Suprapubic skin (tissue), 4 donors: ENCODE results near the gene SPRR2A. TPM values are rescaled to one million over a fixed set of nuclear protein-coding genes. Genes with fewer than 3 reads are reported as not detected.

Source experiments
- DNase-seq, 2 donors: peaks; one replicate each; pipeline ENCODE4 v3.0.0-alpha.2; 2019; ENCODE audit warnings: low spot score in 2 of 2
- H3K27ac ChIP-seq: fragments of 200-600 bp; sonication (generic); one replicate; pipeline ENCODE4 v1.5.1; 2019
- H3K27me3 ChIP-seq: fragments of 200-600 bp; sonication (generic); one replicate; pipeline ENCODE4 v1.5.1; 2019
- H3K36me3 ChIP-seq: fragments of 200-600 bp; sonication (generic); one replicate; pipeline ENCODE4 v1.5.1; 2019
- H3K4me1 ChIP-seq: fragments of 200-600 bp; sonication (generic); one replicate; pipeline ENCODE4 v1.5.1; 2019
- H3K4me3 ChIP-seq: fragments of 200-600 bp; sonication (generic); one replicate; pipeline ENCODE4 v1.5.1; 2019; ENCODE audit warnings: mild to moderate bottlenecking
- H3K9me3 ChIP-seq: fragments of 200-600 bp; sonication (generic); one replicate; pipeline ENCODE4 v1.5.1; 2019
- EP300 ChIP-seq: sonication (generic); formaldehyde crosslinking; IDR thresholded peaks from one replicate; pipeline ENCODE4 v1.6.1; 2017; ENCODE audit warnings: antibody characterized with exemption
- POLR2A ChIP-seq, 2 donors: fragments of 450-650 bp; IDR thresholded peaks; one replicate each; pipeline ENCODE4 v1.6.1; 2017; ENCODE audit warnings: antibody characterized with exemption in 2 of 2, mild to moderate bottlenecking in 2 of 2, moderate library complexity in 2 of 2
- POLR2AphosphoS5 ChIP-seq, 3 donors: sonication (generic); formaldehyde crosslinking; IDR thresholded peaks; one replicate each; pipeline ENCODE4 v1.6.1; 2017; ENCODE audit warnings: antibody characterized with exemption in 3 of 3
- WGBS: methylation state at CpG from one replicate; pipeline ENCODE4 v1.1.5; 2018; 5-methylcytosine and 5-hydroxymethylcytosine counted together
- total RNA-seq, 4 donors: library from RNA; depleted of rRNA; stranded (reverse); fragments of >200 nt; gene quantifications; one replicate each; pipeline ENCODE4 v1.1.0, GENCODE V29; 2016
- TF ChIP-seq, protein P1 (sequence below), 2 donors: fragments of 200-600 bp in 1 of 2; fragments of 450-650 bp in 1 of 2; sonication (generic) in 1 of 2; IDR thresholded peaks; one replicate each; pipeline ENCODE4 v1.5.1; 2016 to 2019; ENCODE audit warnings: antibody characterized with exemption in 2 of 2, mild to moderate bottlenecking in 1 of 2, moderate library complexity in 1 of 2

The SPRR2A gene
- total RNA-seq, 4 donors from 2014 or later: not detected

- no peaks in the 10 kb centered on the region for H3K27me3 ChIP-seq
- H3K36me3 ChIP-seq: no peaks in the 10 kb centered on the region
- DNase-seq: no peak
- H3K9me3 ChIP-seq: no peaks in the 10 kb centered on the region
- H3K27ac ChIP-seq: no peak overlapping the region
- TF ChIP-seq POLR2A (IDR thresholded peaks at IDR 0.05) (no peak), POLR2AphosphoS5 (IDR thresholded peaks at IDR 0.05) (no peak), EP300 (no peak)
- TF ChIP-seq, protein P1, sequence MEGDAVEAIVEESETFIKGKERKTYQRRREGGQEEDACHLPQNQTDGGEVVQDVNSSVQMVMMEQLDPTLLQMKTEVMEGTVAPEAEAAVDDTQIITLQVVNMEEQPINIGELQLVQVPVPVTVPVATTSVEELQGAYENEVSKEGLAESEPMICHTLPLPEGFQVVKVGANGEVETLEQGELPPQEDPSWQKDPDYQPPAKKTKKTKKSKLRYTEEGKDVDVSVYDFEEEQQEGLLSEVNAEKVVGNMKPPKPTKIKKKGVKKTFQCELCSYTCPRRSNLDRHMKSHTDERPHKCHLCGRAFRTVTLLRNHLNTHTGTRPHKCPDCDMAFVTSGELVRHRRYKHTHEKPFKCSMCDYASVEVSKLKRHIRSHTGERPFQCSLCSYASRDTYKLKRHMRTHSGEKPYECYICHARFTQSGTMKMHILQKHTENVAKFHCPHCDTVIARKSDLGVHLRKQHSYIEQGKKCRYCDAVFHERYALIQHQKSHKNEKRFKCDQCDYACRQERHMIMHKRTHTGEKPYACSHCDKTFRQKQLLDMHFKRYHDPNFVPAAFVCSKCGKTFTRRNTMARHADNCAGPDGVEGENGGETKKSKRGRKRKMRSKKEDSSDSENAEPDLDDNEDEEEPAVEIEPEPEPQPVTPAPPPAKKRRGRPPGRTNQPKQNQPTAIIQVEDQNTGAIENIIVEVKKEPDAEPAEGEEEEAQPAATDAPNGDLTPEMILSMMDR (IDR thresholded peaks at IDR 0.05): no peak
- H3K4me1 ChIP-seq: no peaks in the 10 kb centered on the region
- no peak overlapping the region for H3K4me3 ChIP-seq
- WGBS: 48% methylated on average over 1 of the region's 1 CpG
These were observed 30.3 kb upstream of the SPRR2A start for GRCh38 chr1:153087652-153088051.

DNA sequence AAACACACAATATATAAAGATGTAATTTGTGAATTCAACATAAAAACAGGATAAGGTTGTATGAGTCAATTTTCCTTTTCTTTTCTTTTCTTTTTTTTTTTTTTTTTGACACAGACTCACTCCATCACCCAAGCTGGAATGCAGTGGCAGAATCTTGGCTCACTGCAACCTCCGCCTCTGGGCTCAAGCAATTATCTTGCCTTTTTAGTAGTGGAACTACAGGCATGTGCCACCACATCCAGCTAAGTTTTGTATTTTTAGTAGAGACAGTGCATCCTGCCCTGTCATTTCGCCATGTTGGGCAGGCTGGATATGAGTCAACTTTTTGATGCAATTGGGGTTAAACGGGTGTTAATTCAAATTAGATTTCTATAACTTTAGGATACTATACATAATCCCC is 24.4 kb upstream of the SPRR2A start:
- Histone ChIP-seq H3K4me3 (no peak overlapping the region), H3K36me3 (no peaks in the 10 kb centered on the region), H3K27me3 (no peaks in the 10 kb centered on the region), H3K4me1 (no peaks in the 10 kb centered on the region), H3K27ac (no peak overlapping the region), H3K9me3 (peaks cover 8% of the 10 kb centered on the region)
- no peak for DNase-seq
- TF ChIP-seq POLR2AphosphoS5 (IDR thresholded peaks at IDR 0.05): no peak
- no peak for TF ChIP-seq EP300
- no peak for TF ChIP-seq POLR2A (IDR thresholded peaks at IDR 0.05)
- TF ChIP-seq, protein P1 (IDR thresholded peaks at IDR 0.05): no peak
- 56% methylated on average over 3 of the region's 3 CpGs for WGBS

GRCh38 chr1:153072806-153073726 is 15.8 kb upstream of the SPRR2A start:
- Histone ChIP-seq H3K4me1 (no peaks in the 10 kb centered on the region), H3K27ac (no peak overlapping the region), H3K4me3 (no peak overlapping the region), H3K36me3 (no peaks in the 10 kb centered on the region), H3K9me3 (peaks cover 3% of the 10 kb centered on the region), H3K27me3 (no peaks in the 10 kb centered on the region)
- TF ChIP-seq, protein P1 (IDR thresholded peaks at IDR 0.05): no peak
- TF ChIP-seq EP300 (no peak), POLR2A (IDR thresholded peaks at IDR 0.05) (no peak), POLR2AphosphoS5 (IDR thresholded peaks at IDR 0.05) (no peak)
- 74% methylated on average over 5 of the region's 5 CpGs for WGBS
- no peak for DNase-seq

- H3K27ac ChIP-seq: no peak within 1 kb of the TSS
- TF ChIP-seq, protein P1 (IDR thresholded peaks at IDR 0.05): no peak
- TF ChIP-seq POLR2A (IDR thresholded peaks at IDR 0.05) (no peak), EP300 (no peak), POLR2AphosphoS5 (IDR thresholded peaks at IDR 0.05) (no peak)
These were observed 14.2 kb upstream of the SPRR2A start, which contains the start of gene SPRR2B for GRCh38 chr1:153071511-153071910. Gene SPRR2B, minus strand, starts transcription at chr1:153071611. Its CDS starts 772 bp downstream, at chr1:153070839.

DNA sequence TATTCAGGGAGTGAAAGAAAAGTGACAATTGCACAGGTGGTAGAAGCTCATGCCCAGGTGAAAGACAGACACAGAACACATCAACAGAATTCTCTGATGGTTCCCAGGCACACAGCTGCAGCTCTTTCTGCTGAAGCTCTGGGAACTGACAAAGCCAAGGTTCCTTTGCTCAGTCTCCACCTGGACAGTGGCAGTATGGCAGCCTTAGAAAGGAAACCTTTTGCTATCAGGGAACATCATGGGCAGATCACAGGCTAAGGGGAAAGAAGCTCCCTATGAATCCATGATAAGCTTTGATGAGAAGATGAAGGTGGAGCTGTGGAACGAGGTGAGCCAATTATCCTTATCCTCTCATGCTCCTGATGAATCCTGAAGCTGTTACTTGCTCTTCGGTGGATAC is 12.9 kb upstream of the SPRR2A start:
- WGBS: 77% methylated on average over 2 of the region's 2 CpGs
- no peaks in the 10 kb centered on the region for H3K36me3 ChIP-seq
- H3K27me3 ChIP-seq: no peaks in the 10 kb centered on the region
- H3K4me3 ChIP-seq: no peak overlapping the region
- H3K9me3 ChIP-seq: no peaks in the 10 kb centered on the region
- no peak overlapping the region for H3K27ac ChIP-seq
- no peak for DNase-seq
- H3K4me1 ChIP-seq: no peaks in the 10 kb centered on the region
- TF ChIP-seq, protein P1 (IDR thresholded peaks at IDR 0.05): no peak
- TF ChIP-seq POLR2A (IDR thresholded peaks at IDR 0.05) (no peak), EP300 (no peak), POLR2AphosphoS5 (IDR thresholded peaks at IDR 0.05) (no peak)

More at GRCh38 chr1:153071511-153071910, 14.2 kb upstream of the SPRR2A start, which contains the start of gene SPRR2B:
- Histone ChIP-seq H3K27me3 (no peaks in the 10 kb centered on the region), H3K36me3 (no peaks in the 10 kb centered on the region), H3K9me3 (no peaks in the 10 kb centered on the region), H3K4me3 (no peak within 1 kb of the TSS), H3K4me1 (no peaks in the 10 kb centered on the region)
- 70% methylated on average over 2 of the region's 2 CpGs for WGBS
- DNase-seq: no peak
